Activated CD8-positive, alpha-beta memory T cell treated with anti-CD3 and anti-CD28 coated beads for 1 hour (primary cell): ENCODE results near the gene TBC1D9.

ENCODE experiments used
- DNase-seq, 2 donors: peaks; one replicate each; pipeline ENCODE4 v3.0.0-alpha.2; 2020; ENCODE audit warnings: low read depth in 1 of 2; ENCODE audit errors: extremely low read depth in 1 of 2

Gene TBC1D9

DNA sequence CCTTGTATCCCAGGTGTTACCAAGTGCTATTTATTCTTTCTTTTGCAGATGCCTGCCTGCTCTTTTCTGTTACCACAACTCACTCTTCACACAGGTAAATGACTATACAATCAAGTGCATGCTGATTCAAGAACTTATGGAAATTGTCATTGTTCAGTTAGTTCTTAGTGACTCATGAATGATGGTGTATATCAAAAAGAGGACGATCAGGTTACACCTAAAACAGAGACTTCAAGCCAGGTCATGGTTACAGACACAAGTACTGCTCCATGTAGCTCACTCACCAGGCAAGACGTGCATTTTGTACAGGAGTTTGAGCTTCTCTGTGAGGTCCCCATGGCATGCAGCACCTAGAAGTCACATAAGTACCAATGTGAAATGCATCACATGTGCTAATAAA lies 128.2 kb downstream of the TBC1D9 start:
- no peak for DNase-seq

DNA sequence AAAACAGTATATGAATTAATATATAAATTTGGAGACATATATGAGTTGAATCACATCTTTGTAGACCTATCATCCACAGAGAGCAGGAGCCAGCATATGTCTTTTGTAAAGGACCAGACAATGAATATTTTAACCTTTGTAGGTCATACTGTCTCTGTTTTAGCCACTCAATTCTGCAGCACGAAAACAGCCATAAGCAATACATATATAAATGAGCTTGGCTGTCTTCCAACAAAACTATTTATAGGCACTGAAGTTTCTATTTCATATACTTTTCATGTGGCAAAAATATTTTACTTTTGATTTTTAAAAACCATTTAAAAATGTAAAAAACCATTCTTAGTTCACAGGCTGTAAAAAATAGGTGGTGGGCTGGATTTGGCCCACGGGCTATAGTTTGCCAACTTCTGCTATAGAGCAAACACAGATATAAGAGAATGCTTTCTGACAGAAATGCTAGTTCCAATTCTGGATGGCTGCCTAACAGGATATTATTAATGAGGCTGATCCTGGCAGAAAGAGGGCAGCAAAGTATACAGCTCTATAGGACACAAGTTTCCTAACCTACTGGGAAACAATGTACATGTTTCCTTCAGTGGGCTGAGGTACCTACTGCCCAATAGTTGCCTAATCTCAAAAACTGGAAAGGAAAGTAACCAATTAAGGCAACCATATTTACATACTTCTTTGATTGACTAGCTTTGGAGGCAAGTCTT lies 129.4 kb downstream of the TBC1D9 start:
- no peak for DNase-seq

DNA sequence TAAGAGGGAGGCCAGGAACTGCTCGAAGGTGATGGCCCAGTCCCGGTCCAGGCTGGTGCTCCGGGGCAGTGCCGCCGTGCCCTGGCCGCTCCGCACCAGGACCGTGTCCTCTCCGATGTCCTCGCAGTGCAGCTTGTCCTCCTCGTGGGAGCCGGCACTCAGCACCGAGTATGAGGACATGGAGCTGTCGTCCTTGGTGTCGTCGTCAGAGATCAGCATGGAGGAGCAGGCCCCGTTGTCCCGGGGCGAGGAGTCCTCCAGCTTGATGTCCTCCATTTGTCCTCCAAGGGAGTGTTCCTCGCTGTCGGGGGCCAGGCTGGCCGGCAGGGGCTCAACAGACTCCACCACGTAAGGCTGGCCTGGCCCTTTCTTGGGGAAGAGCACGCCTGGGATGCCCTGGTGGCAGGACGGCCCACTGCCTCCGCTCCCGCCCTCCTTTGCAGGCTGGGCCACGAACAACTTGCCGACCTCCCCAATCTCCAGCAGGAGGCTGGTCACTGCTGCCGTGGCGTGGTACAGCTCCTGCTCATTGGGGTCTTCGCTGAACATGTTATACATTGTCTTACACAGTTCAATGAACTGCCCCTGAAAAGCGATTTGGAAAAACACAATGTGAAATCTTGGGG lies 133.7 kb downstream of the TBC1D9 start:
- no peak for DNase-seq

DNA sequence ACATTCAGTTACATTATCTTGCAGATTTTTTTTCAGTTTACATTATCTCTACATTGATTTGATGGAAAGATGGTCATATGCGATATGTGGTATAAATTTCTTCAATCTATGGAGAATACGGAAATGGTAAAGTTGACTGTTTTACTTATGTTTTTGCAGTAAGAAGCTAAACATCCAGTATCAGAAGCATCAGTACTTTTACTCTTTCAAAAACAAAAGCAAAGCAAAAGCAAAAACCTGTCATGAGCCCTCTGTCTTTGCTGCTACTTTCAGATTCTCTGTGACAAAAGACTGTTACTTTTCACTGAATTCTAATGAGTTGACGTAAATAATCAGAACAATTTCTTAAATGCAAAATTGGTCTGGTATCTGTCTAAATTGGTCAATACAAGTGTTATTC lies 135.0 kb downstream of the TBC1D9 start:
- no peak for DNase-seq

DNA sequence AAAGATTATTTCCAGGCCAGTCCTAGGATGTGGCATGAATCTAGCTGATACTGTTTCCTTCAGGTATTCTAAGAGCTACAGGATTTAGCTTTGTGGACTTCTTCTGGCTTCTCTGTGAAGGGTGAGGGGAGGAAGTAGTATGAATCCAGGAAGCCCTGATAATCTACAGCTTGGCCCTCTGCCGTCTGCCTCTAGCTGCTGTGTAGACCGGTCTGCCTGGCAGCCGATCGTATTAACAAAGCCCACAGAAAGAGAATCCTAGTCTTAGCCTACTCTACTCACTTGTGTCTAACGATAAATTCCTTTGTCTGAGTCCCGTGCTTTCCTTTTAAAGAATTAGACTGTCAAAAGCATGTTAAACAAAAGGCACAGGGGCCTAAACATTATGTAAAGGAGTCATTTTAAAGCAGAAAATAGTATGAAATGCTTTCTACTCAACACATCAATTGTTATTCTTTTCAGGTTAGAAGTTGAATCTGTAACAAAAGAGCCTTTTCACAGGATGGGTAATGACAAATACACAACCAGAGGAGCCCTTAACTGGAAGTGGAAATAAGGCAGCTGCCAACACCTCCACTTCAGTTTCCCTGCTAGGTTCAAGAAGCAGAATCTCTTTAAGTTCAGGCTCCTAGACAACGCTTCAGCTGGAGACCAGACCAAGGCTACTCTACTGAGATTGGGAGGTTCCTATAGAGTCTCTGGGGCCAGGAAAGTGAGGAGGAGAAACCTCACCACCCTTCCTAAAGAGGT lies 138.5 kb downstream of the TBC1D9 start:
- no peak for DNase-seq

DNA sequence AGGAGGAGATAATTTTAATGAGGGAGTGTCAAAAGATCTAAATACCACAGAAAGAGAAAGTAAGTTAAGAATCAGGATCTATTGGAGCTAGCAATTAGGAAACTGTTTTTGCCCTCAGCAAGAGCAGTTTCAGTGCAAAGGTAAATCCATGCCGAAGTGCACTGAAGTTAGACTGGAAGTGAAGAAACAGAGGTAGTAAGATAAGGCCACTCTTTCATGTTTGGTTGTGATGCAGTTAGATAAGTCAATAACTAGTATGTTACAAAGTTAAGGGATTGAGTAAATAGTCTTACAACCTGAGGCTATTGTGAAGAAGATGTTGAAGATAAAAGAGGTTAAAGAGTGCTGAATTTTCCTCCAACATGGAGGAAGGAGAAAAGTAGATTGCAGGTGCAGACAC lies 140.7 kb downstream of the TBC1D9 start:
- DNase-seq: no peak

DNA sequence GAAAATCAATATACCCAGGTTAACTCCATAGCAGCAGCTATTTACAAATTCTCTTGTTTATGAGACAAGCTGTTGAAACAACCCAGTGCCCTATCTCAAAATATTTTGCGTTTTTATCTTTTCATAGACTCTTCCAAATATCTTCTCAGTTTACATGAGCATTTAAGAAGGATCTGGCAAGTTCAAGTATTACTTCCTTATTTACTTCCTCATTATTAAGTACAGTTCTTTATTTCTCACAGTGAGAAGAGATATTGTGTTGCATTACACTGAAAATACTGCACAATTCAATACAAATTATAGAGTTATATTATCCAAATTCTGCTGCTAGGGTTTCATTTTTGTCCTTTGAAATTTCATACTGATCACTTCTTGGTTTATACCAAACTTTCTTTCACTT lies 143.8 kb downstream of the TBC1D9 start:
- DNase-seq: no peak

DNA sequence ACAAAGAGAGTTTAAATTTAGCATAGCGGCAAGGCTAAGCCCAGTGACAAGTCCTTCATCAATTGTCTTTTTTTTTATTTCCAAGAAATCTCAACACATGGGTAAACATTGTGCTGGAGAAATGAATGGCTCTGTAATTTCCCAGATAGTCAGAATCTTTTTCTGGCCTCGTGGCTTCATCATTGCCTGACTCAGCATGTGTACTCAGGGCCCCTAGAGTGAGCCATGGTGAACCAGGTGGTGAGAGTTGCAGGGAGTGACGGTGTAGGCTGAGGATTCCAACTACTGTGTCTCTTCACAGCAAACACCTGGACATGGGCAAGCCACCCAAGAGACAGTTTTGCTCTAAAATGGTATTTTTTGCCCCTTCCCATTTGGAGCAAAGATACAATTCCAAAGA lies 144.3 kb downstream of the TBC1D9 start:
- no peak for DNase-seq

DNA sequence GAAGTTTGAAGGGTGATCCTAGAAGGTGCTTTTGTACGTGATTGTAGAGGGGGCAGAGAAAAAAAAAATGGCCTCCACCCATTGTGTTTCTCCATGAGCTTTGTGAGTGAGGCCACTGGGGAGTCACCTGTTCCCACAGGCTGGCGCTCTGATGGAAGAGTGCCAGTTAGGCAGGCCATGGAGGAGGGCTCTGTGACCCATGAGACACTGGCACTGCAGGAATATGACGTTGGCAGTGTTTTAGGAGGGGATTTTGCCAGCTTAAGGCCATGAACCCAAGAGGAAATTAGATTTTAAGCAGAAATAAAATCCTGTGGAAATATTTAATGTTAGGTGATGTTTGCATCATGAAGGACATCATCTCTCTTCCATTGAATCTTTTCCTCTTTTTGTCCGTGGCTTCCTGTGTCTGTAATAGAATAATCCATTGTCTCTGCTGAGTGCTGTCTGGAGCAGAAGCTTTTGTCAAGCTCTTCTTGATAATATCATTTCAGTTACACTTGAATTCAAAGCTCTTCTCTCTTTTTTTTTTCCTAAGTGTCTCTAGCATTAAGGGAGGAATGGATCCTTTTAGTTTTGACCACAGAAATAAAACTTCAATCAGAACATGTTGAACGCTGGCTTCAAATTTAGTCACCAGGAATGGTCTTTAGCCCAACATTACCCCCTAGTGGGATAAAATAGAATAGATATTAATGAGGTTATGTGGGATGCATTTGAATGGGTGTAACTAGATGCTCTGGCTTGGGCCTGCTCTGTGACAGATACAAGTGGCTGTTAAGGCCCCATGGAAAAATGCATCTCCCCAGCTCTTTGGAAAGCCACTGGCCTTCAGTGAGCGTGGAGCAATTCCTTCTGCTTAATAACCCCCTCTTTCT lies 146.4 kb downstream of the TBC1D9 start:
- no peak for DNase-seq

DNA sequence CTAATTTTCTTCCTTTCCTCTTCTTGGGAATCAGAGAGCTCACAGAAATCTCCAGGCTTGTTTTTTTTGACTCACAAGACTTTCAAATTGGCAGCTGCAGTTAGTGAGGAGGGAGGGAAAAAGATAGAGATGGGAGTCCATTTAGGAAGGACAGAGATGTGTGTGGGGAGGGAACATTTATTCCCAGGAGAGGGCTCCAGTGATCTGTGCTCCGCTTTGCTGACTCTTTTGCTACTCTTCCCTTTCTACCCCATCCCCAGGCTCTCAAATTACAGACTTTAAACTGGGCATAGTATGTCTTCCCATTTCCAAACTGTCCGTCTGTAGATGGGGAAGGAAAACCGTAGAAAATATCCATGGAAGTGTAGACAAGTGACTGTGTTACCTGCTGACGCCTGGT lies 148.3 kb downstream of the TBC1D9 start:
- no peak for DNase-seq

DNA sequence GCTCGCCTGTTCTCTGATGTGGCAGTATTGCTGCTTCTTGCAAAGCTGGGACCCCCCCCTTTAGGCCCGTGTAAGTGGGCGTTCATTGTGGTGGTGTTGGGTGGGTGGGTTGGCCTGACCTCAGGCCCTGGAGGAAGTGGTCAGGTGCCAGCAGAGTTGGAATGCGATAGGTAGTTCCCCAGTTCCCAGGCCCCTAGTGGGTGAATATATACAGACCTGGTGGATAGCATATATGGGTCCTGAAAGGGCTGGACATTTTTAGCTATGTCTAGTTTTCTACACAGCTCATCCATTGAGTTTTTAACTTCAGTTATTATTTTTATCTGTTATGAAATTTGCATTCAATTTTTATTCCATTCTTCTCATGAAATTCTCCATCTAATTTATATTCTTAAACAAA lies 151.6 kb downstream of the TBC1D9 start:
- no peak for DNase-seq

DNA sequence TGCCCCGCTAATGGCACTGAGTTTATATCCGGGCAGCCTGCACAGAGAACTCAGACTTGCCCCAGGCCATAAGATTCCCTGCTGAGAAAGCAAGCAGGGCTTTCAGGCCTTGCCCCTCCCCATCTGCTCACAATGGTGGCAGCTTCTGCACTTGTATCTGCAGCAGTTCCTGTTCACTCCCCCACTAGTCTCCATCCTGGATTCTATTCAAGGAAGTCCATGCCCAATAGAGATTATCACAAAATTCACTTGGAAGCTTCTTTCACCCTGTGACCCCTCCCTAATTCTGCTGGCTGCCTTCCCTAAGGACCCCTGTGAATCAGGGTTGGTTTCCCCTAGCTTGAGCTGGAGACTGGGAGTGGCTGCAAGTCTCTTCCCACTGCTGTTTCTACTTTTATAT lies 152.9 kb downstream of the TBC1D9 start:
- no peak for DNase-seq

DNA sequence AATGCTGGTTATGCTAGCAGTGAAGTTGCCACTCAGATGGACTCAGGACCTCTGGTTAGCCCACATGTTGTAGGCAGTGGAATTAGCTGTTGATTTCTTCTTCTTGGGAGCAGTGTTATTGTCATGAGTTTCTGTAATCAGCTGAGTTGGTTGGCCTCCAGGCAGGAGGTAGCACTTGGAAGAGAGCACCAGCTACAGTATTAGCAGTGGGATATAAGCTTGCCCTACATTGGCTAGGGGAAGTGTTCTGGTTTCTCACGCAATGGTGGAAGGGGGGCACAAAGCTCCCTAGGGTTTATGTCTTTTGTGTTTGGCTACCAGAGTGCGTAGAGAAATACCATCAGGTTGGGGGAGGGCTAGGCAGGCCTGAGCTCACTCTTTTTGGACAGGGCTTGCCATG lies 153.5 kb downstream of the TBC1D9 start:
- no peak for DNase-seq

DNA sequence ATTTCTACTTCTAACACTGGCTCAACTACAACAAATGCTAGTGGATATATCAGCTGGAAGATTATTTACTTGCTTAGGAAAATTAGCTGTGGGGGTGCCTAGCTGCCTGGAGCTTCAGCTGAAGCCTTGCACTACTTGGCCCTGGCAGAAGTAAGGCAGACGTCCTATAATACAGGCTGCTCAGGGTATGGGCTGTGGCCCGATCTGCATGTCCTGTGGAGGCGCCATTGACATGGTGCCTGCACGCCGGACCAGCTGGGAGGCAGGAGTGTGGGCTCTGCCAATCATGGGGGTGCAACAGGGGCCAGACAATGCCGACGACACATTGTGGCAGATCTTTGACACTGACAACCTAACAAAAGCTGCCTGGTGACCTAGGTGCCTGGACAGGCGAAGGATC lies 155.8 kb downstream of the TBC1D9 start:
- no peak for DNase-seq

DNA sequence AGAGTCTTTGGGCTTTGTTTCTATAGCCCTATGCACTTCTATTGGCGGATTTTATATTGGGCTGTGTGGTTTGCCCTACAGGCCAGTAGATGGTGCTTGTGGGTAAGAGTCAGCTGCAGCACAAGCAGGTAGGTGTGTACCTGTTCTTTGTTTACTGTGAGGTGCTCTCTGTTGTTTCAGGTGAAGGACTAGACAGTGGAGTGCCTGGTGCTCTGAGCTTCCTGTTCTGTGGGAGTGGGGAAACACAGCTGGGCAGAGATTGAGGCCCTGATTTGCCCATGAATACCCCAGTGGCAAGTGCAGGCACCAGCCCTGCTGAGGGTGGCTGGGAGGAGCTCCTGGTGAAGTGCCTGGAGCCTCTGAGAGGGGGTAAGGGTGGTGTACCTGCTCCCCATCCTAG lies 161.1 kb downstream of the TBC1D9 start:
- no peak for DNase-seq

DNA sequence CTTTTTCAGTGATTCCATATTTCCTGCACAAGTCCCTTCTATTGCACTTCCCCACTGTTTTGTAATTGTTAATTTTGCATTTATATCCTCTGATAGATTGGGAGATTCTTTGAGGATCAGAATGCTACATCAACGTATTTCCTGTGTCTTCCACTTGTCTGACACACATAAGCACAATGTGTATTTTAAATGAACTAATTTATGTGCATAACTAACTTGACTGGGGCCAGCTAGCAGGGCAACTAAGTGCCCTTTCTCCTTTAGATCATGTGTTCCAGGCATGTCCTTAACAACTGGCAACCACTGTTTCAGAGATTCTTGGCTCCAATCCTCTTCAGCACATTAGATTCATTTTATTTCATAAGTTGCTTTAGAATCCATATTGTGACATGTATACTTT lies 171.7 kb downstream of the TBC1D9 start:
- DNase-seq: no peak

DNA sequence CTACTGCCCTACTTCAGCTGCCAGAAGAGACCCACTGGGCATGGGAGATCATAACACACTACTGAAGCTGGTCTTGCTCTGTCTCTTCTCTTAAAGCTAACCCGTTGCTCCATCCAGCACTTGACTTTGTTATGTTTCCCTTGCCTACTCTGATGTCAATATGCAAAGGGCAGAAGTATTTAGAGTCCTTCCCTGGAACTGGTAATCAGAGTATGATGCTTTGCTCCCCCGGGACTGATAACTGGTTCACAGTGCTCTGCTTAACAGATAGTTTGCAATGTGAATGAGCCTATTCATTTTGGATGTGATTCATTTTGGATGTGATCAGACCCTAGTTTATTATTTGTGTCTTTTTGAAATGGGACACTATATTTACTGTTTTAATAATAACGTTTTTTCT lies 175.1 kb downstream of the TBC1D9 start:
- DNase-seq: no peak

DNA sequence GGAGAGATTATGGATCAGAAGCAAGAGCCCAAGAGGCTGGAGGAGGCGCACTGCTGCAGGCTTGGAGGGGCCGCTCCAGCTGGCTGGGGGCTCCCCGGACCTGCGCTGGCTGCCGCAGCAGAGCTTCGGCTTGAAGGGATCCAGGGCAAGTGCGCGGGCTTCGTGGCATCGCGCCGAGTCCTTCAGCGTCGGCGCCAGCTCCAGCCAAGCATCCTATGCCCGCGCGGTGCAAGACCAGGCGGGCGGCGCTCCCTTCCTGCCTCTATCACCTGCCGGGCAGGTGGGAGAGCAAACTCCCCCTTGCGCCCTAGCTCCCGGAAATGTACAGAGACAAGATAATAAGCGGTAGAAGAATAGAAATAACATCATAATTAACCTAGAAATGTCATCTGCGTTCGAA lies 176.9 kb downstream of the TBC1D9 start:
- DNase-seq: no peak

DNA sequence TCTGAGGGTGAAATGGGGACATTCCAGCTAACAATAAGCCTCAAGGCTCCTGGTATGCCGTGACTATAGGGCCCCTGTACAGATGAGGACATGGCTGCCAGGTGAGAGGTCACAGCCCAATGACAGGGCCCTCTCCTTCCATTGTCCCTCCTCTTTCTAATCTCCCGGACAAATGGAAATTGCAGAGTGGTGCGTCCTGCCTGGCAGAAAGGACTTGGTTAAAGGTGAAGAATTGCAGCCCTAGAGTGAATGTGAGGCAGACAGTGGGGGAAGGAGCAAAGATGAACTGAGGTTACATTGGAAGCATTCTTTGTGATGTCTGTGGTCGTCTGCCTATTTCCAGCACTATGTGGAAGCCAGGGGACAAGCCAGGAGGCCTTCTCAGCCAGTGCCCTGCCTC lies 180.7 kb downstream of the TBC1D9 start:
- DNase-seq: no peak

DNA sequence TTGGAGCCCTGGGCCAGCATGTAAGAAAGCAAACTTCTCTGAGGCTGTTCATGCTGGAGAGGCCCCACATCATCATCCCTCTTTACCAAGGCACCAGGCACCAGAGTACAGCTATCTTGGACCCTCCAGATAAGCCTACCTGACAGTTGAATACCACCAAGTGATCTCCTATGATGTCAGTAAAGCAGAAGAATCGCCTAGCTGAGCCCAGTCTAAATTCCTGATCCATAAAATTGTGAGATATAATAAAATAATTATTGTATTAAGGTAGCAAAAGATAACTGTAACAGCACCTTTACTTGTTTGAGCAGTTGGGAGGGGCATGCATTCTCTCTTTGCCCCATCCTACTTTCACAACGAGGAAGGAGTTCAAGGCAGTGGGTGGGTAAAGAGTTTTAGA lies 184.6 kb downstream of the TBC1D9 start:
- DNase-seq: no peak
